Measurements from ENCODE around the gene REC114. TPM values are rescaled to one million over a fixed set of nuclear protein-coding genes. Genes with fewer than 3 reads are reported as not detected.

The REC114 gene
- total and polyA plus RNA-seq, 10 of the 15 experiments (the other 5 are each of a cell fraction or from before 2014, with no cell fraction given) = not detected

DNA sequence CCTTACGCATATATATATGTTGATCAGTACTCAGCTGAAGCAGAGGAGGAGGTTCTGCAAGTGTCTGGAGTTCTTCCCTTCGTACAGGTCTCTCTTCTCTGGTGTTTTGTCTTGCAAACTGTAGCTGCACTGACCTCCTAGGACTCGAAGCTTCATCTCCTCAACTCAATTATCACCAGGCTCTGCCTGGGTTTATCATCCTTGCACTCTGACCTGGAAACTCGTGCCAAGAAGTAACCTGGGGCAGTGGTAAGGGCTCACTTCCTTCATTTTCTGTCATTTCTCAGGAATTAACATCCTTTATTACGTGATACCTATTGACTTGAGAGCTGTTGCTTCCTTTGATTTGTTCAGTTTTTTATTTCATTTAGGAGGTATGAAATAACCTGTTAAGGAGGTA, 14.4 kb downstream of the REC114 start (continued):
- TF ChIP-seq, protein P1, sequence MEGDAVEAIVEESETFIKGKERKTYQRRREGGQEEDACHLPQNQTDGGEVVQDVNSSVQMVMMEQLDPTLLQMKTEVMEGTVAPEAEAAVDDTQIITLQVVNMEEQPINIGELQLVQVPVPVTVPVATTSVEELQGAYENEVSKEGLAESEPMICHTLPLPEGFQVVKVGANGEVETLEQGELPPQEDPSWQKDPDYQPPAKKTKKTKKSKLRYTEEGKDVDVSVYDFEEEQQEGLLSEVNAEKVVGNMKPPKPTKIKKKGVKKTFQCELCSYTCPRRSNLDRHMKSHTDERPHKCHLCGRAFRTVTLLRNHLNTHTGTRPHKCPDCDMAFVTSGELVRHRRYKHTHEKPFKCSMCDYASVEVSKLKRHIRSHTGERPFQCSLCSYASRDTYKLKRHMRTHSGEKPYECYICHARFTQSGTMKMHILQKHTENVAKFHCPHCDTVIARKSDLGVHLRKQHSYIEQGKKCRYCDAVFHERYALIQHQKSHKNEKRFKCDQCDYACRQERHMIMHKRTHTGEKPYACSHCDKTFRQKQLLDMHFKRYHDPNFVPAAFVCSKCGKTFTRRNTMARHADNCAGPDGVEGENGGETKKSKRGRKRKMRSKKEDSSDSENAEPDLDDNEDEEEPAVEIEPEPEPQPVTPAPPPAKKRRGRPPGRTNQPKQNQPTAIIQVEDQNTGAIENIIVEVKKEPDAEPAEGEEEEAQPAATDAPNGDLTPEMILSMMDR (IDR thresholded peaks at IDR 0.05 in 2 of 3, conservative IDR thresholded peaks at IDR 0.05 in 1 of 3; ENCODE audit: control insufficient read depth in 2 of 3, extremely low read depth in 1 of 3, insufficient read depth in 1 of 3, low read depth in 3 of 3, low read length in 3 of 3) = no peak
- TF ChIP-seq, protein P2, sequence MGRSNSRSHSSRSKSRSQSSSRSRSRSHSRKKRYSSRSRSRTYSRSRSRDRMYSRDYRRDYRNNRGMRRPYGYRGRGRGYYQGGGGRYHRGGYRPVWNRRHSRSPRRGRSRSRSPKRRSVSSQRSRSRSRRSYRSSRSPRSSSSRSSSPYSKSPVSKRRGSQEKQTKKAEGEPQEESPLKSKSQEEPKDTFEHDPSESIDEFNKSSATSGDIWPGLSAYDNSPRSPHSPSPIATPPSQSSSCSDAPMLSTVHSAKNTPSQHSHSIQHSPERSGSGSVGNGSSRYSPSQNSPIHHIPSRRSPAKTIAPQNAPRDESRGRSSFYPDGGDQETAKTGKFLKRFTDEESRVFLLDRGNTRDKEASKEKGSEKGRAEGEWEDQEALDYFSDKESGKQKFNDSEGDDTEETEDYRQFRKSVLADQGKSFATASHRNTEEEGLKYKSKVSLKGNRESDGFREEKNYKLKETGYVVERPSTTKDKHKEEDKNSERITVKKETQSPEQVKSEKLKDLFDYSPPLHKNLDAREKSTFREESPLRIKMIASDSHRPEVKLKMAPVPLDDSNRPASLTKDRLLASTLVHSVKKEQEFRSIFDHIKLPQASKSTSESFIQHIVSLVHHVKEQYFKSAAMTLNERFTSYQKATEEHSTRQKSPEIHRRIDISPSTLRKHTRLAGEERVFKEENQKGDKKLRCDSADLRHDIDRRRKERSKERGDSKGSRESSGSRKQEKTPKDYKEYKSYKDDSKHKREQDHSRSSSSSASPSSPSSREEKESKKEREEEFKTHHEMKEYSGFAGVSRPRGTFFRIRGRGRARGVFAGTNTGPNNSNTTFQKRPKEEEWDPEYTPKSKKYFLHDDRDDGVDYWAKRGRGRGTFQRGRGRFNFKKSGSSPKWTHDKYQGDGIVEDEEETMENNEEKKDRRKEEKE (IDR thresholded peaks at IDR 0.05) = no peak
- no peak for TF ChIP-seq PML (IDR thresholded peaks at IDR 0.05; ENCODE audit: low read length)
- TF ChIP-seq ZNF274 (IDR thresholded peaks at IDR 0.05; ENCODE audit: insufficient read depth, insufficient read length) = no peak
- TF ChIP-seq CREM (IDR thresholded peaks at IDR 0.05; ENCODE audit: low read depth) = no peak
- no peak for TF ChIP-seq POU2F2 (IDR thresholded peaks at IDR 0.05; ENCODE audit: borderline replicate concordance, low read depth, low read length)
- TF ChIP-seq, protein P3, sequence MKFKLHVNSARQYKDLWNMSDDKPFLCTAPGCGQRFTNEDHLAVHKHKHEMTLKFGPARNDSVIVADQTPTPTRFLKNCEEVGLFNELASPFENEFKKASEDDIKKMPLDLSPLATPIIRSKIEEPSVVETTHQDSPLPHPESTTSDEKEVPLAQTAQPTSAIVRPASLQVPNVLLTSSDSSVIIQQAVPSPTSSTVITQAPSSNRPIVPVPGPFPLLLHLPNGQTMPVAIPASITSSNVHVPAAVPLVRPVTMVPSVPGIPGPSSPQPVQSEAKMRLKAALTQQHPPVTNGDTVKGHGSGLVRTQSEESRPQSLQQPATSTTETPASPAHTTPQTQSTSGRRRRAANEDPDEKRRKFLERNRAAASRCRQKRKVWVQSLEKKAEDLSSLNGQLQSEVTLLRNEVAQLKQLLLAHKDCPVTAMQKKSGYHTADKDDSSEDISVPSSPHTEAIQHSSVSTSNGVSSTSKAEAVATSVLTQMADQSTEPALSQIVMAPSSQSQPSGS (IDR thresholded peaks at IDR 0.05; ENCODE audit: low read length) = no peak

DNA sequence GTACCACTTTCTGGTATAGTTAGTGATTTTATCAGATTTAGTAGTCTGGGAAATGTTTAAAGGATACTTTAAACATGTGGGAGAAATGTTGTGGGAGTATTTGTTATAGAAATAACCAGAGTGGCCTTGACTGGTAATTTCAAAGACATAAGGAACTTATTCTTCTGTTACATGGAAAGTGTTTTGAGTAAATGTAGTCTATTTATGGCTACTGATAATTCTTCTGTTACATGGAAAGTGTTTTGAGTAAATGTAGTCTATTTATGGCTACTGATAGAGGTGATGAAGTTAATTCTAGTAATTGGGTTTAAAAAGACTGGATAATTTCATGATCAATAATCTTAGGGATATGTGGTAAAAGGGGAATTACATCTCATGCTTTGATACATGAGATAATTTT, 17.7 kb downstream of the REC114 start:
- in situ Hi-C loops (cut with MboI) = no loop called here
- Histone ChIP-seq H3K27me3 (replicated peaks in 1 of 2; ENCODE audit: control insufficient read depth in 2 of 2, insufficient read depth in 2 of 2, low read length in 1 of 2) (no peaks in the 10 kb centered on the region; a peak in 1 of 4 replicates), H3K36me3 (ENCODE audit: control insufficient read depth in 2 of 2, insufficient read depth in 2 of 2, low read length in 1 of 2) (no peaks in the 10 kb centered on the region), H3K9me3 (replicated peaks; ENCODE audit: control insufficient read depth, insufficient read depth, low read length) (no peaks in the 10 kb centered on the region), H3K4me2 (ENCODE audit: control insufficient read depth, insufficient read depth) (no peak overlapping the region), H4K20me1 (ENCODE audit: control insufficient read depth, insufficient read depth) (no peaks in the 10 kb centered on the region), H3K79me2 (ENCODE audit: control insufficient read depth, insufficient read depth, low read length) (no peaks in the 10 kb centered on the region), H3K4me1 (ENCODE audit: control insufficient read depth, insufficient read depth, low read length) (no peaks in the 10 kb centered on the region), H3K4me3 (no peak overlapping the region), H3K9ac (ENCODE audit: control insufficient read depth, insufficient read depth, low read length) (no peak overlapping the region), H2AFZ (ENCODE audit: control insufficient read depth, low read depth, low read length) (no peak overlapping the region), H3K27ac (ENCODE audit: control insufficient read depth, insufficient read depth) (no peak overlapping the region)
- BruUV-seq (replicated peaks) = no TSS peak
- no peak for DNase-seq (ENCODE audit: low read depth, low spot score)
- ChIA-PET SMC1A (ENCODE audit: uncharacterized antibody, unreplicated experiment) (no interaction called here), CTCF (no interaction called here), RAD21 (ENCODE audit: unreplicated experiment) (no interaction called here), POLR2A (no interaction called here)
- intact Hi-C loops (cut with micrococcal nuclease; ENCODE audit: unreplicated experiment) = no loop called here
- no peak for TF ChIP-seq SP1 (IDR thresholded peaks at IDR 0.05; ENCODE audit: low read depth, low read length)
- TF ChIP-seq TCF12 (IDR thresholded peaks at IDR 0.05; ENCODE audit: low read depth, low read length) = no peak
- ATAC-seq = no peak
- FAIRE-seq = no peak

All from GM12878 (cell line).